ENCODE data around the gene ZNF362. TPM values are rescaled to one million over a fixed set of nuclear protein-coding genes. Genes with fewer than 3 reads are reported as not detected.

Gene ZNF362
- polyA plus RNA-seq, 1 of the 3 experiments (the other 2 are of a cell fraction), result 17.1 TPM

- no peak overlapping the region for H2AFZ ChIP-seq (ENCODE audit: low read depth)
- DNase-seq, result no peak
- H3K79me2 ChIP-seq (ENCODE audit: insufficient read depth), result no peaks in the 10 kb centered on the region; the same call in 1 of the 2 replicates
- no peaks in the 10 kb centered on the region for H3F3A ChIP-seq (replicated peaks; ENCODE audit: insufficient read depth)
- H3K4me2 ChIP-seq, result no peak overlapping the region
- H3K9ac ChIP-seq, result no peak overlapping the region
- H3K27me3 ChIP-seq (ENCODE audit: insufficient read depth), result no peaks in the 10 kb centered on the region
- TF ChIP-seq, protein P1, sequence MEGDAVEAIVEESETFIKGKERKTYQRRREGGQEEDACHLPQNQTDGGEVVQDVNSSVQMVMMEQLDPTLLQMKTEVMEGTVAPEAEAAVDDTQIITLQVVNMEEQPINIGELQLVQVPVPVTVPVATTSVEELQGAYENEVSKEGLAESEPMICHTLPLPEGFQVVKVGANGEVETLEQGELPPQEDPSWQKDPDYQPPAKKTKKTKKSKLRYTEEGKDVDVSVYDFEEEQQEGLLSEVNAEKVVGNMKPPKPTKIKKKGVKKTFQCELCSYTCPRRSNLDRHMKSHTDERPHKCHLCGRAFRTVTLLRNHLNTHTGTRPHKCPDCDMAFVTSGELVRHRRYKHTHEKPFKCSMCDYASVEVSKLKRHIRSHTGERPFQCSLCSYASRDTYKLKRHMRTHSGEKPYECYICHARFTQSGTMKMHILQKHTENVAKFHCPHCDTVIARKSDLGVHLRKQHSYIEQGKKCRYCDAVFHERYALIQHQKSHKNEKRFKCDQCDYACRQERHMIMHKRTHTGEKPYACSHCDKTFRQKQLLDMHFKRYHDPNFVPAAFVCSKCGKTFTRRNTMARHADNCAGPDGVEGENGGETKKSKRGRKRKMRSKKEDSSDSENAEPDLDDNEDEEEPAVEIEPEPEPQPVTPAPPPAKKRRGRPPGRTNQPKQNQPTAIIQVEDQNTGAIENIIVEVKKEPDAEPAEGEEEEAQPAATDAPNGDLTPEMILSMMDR (IDR thresholded peaks at IDR 0.05), result no peak
- TF ChIP-seq, protein P2, sequence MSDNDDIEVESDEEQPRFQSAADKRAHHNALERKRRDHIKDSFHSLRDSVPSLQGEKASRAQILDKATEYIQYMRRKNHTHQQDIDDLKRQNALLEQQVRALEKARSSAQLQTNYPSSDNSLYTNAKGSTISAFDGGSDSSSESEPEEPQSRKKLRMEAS (IDR thresholded peaks at IDR 0.05; ENCODE audit: low read depth), result no peak
- TF ChIP-seq, protein P3, sequence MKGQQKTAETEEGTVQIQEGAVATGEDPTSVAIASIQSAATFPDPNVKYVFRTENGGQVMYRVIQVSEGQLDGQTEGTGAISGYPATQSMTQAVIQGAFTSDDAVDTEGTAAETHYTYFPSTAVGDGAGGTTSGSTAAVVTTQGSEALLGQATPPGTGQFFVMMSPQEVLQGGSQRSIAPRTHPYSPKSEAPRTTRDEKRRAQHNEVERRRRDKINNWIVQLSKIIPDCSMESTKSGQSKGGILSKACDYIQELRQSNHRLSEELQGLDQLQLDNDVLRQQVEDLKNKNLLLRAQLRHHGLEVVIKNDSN (IDR thresholded peaks at IDR 0.05; ENCODE audit: borderline replicate concordance, low read depth), result no peak
- TF ChIP-seq FOXM1 (IDR thresholded peaks at IDR 0.05; ENCODE audit: low read depth) (no peak), POLR2AphosphoS5 (IDR thresholded peaks at IDR 0.05; ENCODE audit: low read depth, low read length) (no peak), GATA2 (CRISPR knock-in tag; IDR thresholded peaks at IDR 0.05) (no peak), RAD21 (IDR thresholded peaks at IDR 0.05; ENCODE audit: low read length) (no peak), GABPA (IDR thresholded peaks at IDR 0.05; ENCODE audit: low read depth) (no peak), JUND (IDR thresholded peaks at IDR 0.05) (no peak), RCOR1 (IDR thresholded peaks at IDR 0.05; ENCODE audit: low read length) (no peak), MXI1 (IDR thresholded peaks at IDR 0.05; ENCODE audit: low read depth, low read length) (no peak)
- no peaks in the 10 kb centered on the region for H3K4me1 ChIP-seq (ENCODE audit: control insufficient read depth in 1 of 2, insufficient read depth in 2 of 2, low read depth in 1 of 2, low read length in 1 of 2)
- H3K9me3 ChIP-seq, result no peaks in the 10 kb centered on the region
- H3K36me3 ChIP-seq (replicated peaks in 1 of 2; ENCODE audit: control insufficient read depth in 1 of 2, insufficient read depth in 2 of 2, low read length in 1 of 2), result peaks cover 16 to 51% of the 10 kb centered on the region in 2 experiments
- CTCF ChIA-PET, result interaction anchor here (1.0 to 7.7 kb wide), 16 partner anchors 8 to 316 kb away, joined by 3 to 167 read pairs (median 12); partner anchors contain the start of gene ZSCAN20
- H4K20me1 ChIP-seq (ENCODE audit: insufficient read depth), result 0 out of 2 replicates have a peak, but pooled peaks cover 8% of the 10 kb centered on the region
- no peaks in the 10 kb centered on the region for H3K9me2 ChIP-seq
- POLR2A ChIA-PET, result no interaction called here
- H3K27ac ChIP-seq (ENCODE audit: low read depth in 2 of 2, low read length in 1 of 2), result no peak overlapping the region
- no peak overlapping the region for H3K4me3 ChIP-seq (ENCODE audit: low read depth in 2 of 2, low read length in 1 of 2)
- WGBS (ENCODE audit: low lambda C conversion rate), result 93% methylated on average over 4 of the region's 4 CpGs
Measured at GRCh38 chr1:33296824-33297223, 40.5 kb downstream of the ZNF362 start.

- TF ChIP-seq FOXJ3 (CRISPR knock-in tag; IDR thresholded peaks at IDR 0.05) (no peak), MEF2A (IDR thresholded peaks at IDR 0.05; ENCODE audit: borderline replicate concordance, low read depth) (no peak), MXI1 (IDR thresholded peaks at IDR 0.05; ENCODE audit: low read depth, low read length) (no peak), ELF1 (IDR thresholded peaks at IDR 0.05) (no peak), JUND (IDR thresholded peaks at IDR 0.05) (no peak), TAF1 (IDR thresholded peaks at IDR 0.05; ENCODE audit: borderline replicate concordance, low read depth, low read length) (no peak)
- TF ChIP-seq, protein P2 (IDR thresholded peaks at IDR 0.05; ENCODE audit: low read depth), result no peak
- TF ChIP-seq, protein P4, sequence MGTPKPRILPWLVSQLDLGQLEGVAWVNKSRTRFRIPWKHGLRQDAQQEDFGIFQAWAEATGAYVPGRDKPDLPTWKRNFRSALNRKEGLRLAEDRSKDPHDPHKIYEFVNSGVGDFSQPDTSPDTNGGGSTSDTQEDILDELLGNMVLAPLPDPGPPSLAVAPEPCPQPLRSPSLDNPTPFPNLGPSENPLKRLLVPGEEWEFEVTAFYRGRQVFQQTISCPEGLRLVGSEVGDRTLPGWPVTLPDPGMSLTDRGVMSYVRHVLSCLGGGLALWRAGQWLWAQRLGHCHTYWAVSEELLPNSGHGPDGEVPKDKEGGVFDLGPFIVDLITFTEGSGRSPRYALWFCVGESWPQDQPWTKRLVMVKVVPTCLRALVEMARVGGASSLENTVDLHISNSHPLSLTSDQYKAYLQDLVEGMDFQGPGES (IDR thresholded peaks at IDR 0.05; ENCODE audit: low read depth, low read length), result no peak
- no peak overlapping the region for H2AFZ ChIP-seq (ENCODE audit: low read depth)
- no peak overlapping the region for H3K4me2 ChIP-seq
- H3K4me1 ChIP-seq (ENCODE audit: control insufficient read depth in 1 of 2, insufficient read depth in 2 of 2, low read depth in 1 of 2, low read length in 1 of 2), result no peaks in the 10 kb centered on the region
- no peaks in the 10 kb centered on the region for H3K9me3 ChIP-seq
- H3F3A ChIP-seq (replicated peaks; ENCODE audit: insufficient read depth), result no peaks in the 10 kb centered on the region
- H4K20me1 ChIP-seq (ENCODE audit: insufficient read depth), result no peaks in the 10 kb centered on the region
- H3K79me2 ChIP-seq (ENCODE audit: insufficient read depth), result no peaks in the 10 kb centered on the region
- H3K27me3 ChIP-seq (ENCODE audit: insufficient read depth), result no peaks in the 10 kb centered on the region
- no peak overlapping the region for H3K4me3 ChIP-seq (ENCODE audit: low read depth in 2 of 2, low read length in 1 of 2)
- DNase-seq, result no peak
- WGBS (ENCODE audit: low lambda C conversion rate), result 100% methylated on average over 4 of the region's 4 CpGs
- POLR2A ChIA-PET, result no interaction called here
- no peak overlapping the region for H3K9ac ChIP-seq
- peaks cover 16 to 51% of the 10 kb centered on the region in 2 experiments for H3K36me3 ChIP-seq (replicated peaks in 1 of 2; ENCODE audit: control insufficient read depth in 1 of 2, insufficient read depth in 2 of 2, low read length in 1 of 2)
- CTCF ChIA-PET, result interaction anchor here (0.6 to 7.7 kb wide), 18 partner anchors 8 to 315 kb away, joined by 3 to 167 read pairs (median 5); partner anchors contain the start of gene ZSCAN20
- H3K9me2 ChIP-seq, result no peaks in the 10 kb centered on the region
- H3K27ac ChIP-seq (ENCODE audit: low read depth in 2 of 2, low read length in 1 of 2), result no peak overlapping the region; a peak in 1 of 4 replicates
Measured at GRCh38 chr1:33297911-33298622, 41.8 kb downstream of the ZNF362 start.

Data from SK-N-SH (cell line).